IMR-90 (cell line): ENCODE measurements around the gene AVPR2. TPM values are rescaled to one million over a fixed set of nuclear protein-coding genes. Genes with fewer than 3 reads are reported as not detected.

Experiments
- ATAC-seq: fragments of 200-7000 bp; cut with Tn5 transposase; 2 replicates; pipeline ENCODE4 v1.9.1; 2020; ENCODE audit warnings: low read depth, mild to moderate bottlenecking, moderate library complexity
- BruUV-seq: library from RNA; stranded (reverse); fragments of 400-500 nt; replicated peaks from 2 replicates; lab custom pipeline; 2021; lab: Mats Ljungman, UMichigan
- CTCF ChIA-PET: fragments of 300-600 bp; formaldehyde crosslinking; extraction: SDS; loops from one replicate; lab custom pipeline; 2021; ENCODE audit warnings: antibody characterized with exemption; lab: Yijun Ruan, JAX
- POLR2A ChIA-PET: fragments of 300-600 bp; sonication (Branson Sonifier 250); formaldehyde crosslinking; loops from one replicate; lab custom pipeline; 2022; ENCODE audit warnings: antibody characterized with exemption; ENCODE audit not compliant: unreplicated experiment; lab: Charles Lee
- DNase-seq: peaks from one replicate; pipeline ENCODE4 v3.0.0; 2013
- H2AFZ ChIP-seq: replicated peaks from 2 replicates; pipeline ENCODE3; 2013; ENCODE audit warnings: low read length, mild to moderate bottlenecking; ENCODE audit not compliant: poor library complexity
- H2AK5ac ChIP-seq: 2 replicates; pipeline ENCODE4 v1.6.1; 2013; ENCODE audit warnings: low read depth, low read length, inconsistent platforms
- H2AK9ac ChIP-seq: replicated peaks from 2 replicates; pipeline ENCODE3; 2013; ENCODE audit warnings: mild to moderate bottlenecking, low read depth, low read length, moderate library complexity; ENCODE audit not compliant: poor library complexity
- H2BK120ac ChIP-seq: 2 replicates; pipeline ENCODE4 v1.6.1; 2013; ENCODE audit warnings: low read depth, low read length, inconsistent platforms
- H2BK15ac ChIP-seq: 3 replicates; pipeline ENCODE4 v1.6.1; 2013; ENCODE audit warnings: low read depth, low read length, inconsistent platforms
- H2BK20ac ChIP-seq: 2 replicates; pipeline ENCODE4 v1.6.1; 2013; ENCODE audit warnings: low read depth, mild to moderate bottlenecking, inconsistent platforms, low read length, moderate library complexity
- H2BK5ac ChIP-seq: 2 replicates; pipeline ENCODE4 v1.6.1; 2013; ENCODE audit warnings: mild to moderate bottlenecking, low read depth, low read length, inconsistent platforms; ENCODE audit not compliant: poor library complexity, severe bottlenecking
- H3K14ac ChIP-seq: replicated peaks from 2 replicates; pipeline ENCODE4 v1.6.1; 2013; ENCODE audit warnings: low read depth, low read length, inconsistent platforms
- H3K18ac ChIP-seq: 2 replicates; pipeline ENCODE4 v1.6.1; 2013; ENCODE audit warnings: low read depth, low read length, control low read depth
- H3K23ac ChIP-seq: 2 replicates; pipeline ENCODE4 v1.6.1; 2013; ENCODE audit warnings: low read depth, low read length, inconsistent platforms
- H3K27ac ChIP-seq: 2 replicates; pipeline ENCODE4 v1.5.1; 2013; ENCODE audit warnings: mild to moderate bottlenecking, control low read depth, low read length; ENCODE audit not compliant: insufficient read depth
- H3K27me3 ChIP-seq: 2 replicates; pipeline ENCODE4 v1.6.1; 2013; ENCODE audit warnings: low read length; ENCODE audit not compliant: control insufficient read depth, insufficient read depth
- H3K36me3 ChIP-seq: 2 replicates; pipeline ENCODE4 v1.6.1; 2013; ENCODE audit warnings: low read length, mixed read lengths; ENCODE audit not compliant: control insufficient read depth, insufficient read depth
- H3K4ac ChIP-seq: 2 replicates; pipeline ENCODE4 v1.6.1; 2013; ENCODE audit warnings: low read depth, low read length, inconsistent platforms
- H3K4me1 ChIP-seq: 2 replicates; pipeline ENCODE4 v1.6.1; 2013; ENCODE audit warnings: low read length, mixed read lengths; ENCODE audit not compliant: control insufficient read depth, insufficient read depth
- H3K4me2 ChIP-seq: 2 replicates; pipeline ENCODE4 v1.6.1; 2013; ENCODE audit warnings: low read depth, mild to moderate bottlenecking, control low read depth, low read length, moderate library complexity
- H3K4me3 ChIP-seq: 2 replicates; pipeline ENCODE4 v1.5.1; 2013; ENCODE audit warnings: low read depth, mild to moderate bottlenecking, control low read depth, low read length, moderate library complexity; ENCODE audit not compliant: insufficient read depth
- H3K56ac ChIP-seq: 2 replicates; pipeline ENCODE4 v1.6.1; 2013; ENCODE audit warnings: low read length, inconsistent platforms; ENCODE audit not compliant: insufficient read depth; ENCODE audit errors: extremely low read depth
- H3K79me1 ChIP-seq, 2 experiments: 2 replicates each; pipeline ENCODE4 v1.6.1; 2013; ENCODE audit warnings: low read length in 2 of 2, inconsistent platforms in 1 of 2, low read depth in 1 of 2
- H3K9ac ChIP-seq: 2 replicates; pipeline ENCODE4 v1.6.1; 2013; ENCODE audit warnings: low read depth, low read length, control low read depth
- H3K9me1 ChIP-seq: 2 replicates; pipeline ENCODE4 v1.6.1; 2013; ENCODE audit warnings: low read length, inconsistent platforms; ENCODE audit not compliant: insufficient read depth
- H3K9me3 ChIP-seq: 2 replicates; pipeline ENCODE4 v1.6.1; 2013; ENCODE audit warnings: low read length; ENCODE audit not compliant: control insufficient read depth, insufficient read depth
- H4K20me1 ChIP-seq: 2 replicates; pipeline ENCODE4 v1.6.1; 2013; ENCODE audit warnings: low read length, inconsistent platforms; ENCODE audit not compliant: insufficient read depth
- H4K5ac ChIP-seq: 2 replicates; pipeline ENCODE4 v1.6.1; 2013; ENCODE audit warnings: mild to moderate bottlenecking, low read depth, low read length, control low read depth
- H4K8ac ChIP-seq, 2 experiments: 2 replicates each; pipeline ENCODE4 v1.6.1; 2013; ENCODE audit warnings: low read depth in 2 of 2, low read length in 2 of 2, control low read depth in 1 of 2, inconsistent platforms in 1 of 2
- H4K91ac ChIP-seq: 2 replicates; pipeline ENCODE4 v1.6.1; 2013; ENCODE audit warnings: low read depth, low read length, inconsistent platforms; ENCODE audit not compliant: insufficient read depth
- CHD1 ChIP-seq: IDR thresholded peaks from 2 replicates; pipeline ENCODE4 v1.6.1; 2012; ENCODE audit warnings: low read depth, low read length, improper control_type of control experiment
- ELK1 ChIP-seq: fragments of 150-350 bp; IDR thresholded peaks from 2 replicates; pipeline ENCODE4 v1.6.1; 2016; ENCODE audit warnings: low read depth, mild to moderate bottlenecking, low read length, moderate library complexity, borderline replicate concordance
- FOS ChIP-seq: fragments of 150-350 bp; IDR thresholded peaks from 2 replicates; pipeline ENCODE4 v1.6.1; 2016; ENCODE audit warnings: low read depth, low read length
- NFE2L2 ChIP-seq: fragments of 150-350 bp; IDR thresholded peaks from 2 replicates; pipeline ENCODE4 v1.6.1; 2016; ENCODE audit warnings: low read depth, mild to moderate bottlenecking, low read length
- POLR2A ChIP-seq: IDR thresholded peaks from 2 replicates; pipeline ENCODE4 v1.6.1; 2012; ENCODE audit warnings: mild to moderate bottlenecking, low read depth, low read length
- RCOR1 ChIP-seq: IDR thresholded peaks from 2 replicates; pipeline ENCODE4 v1.6.1; 2012; ENCODE audit warnings: mild to moderate bottlenecking, low read length, improper control_type of control experiment; ENCODE audit not compliant: insufficient replicate concordance
- RFX5 ChIP-seq: IDR thresholded peaks from 2 replicates; pipeline ENCODE4 v1.8.0; 2012; ENCODE audit warnings: low read depth, mild to moderate bottlenecking, low read length, moderate library complexity
- WGBS, 2 experiments: methylation state at CpG; one replicate each; pipeline versions ENCODE4 v1.1.5 to v1.1.7; 2013; ENCODE audit warnings: missing lambda C conversion rate in 2 of 2; ENCODE audit not compliant: insufficient read length in 1 of 2; ENCODE audit errors: extremely low coverage in 2 of 2; 5-methylcytosine and 5-hydroxymethylcytosine counted together
- dilution Hi-C: fragments of 300-500 bp; cut with HindIII; formaldehyde crosslinking; loops from one replicate; pipeline ENCODE4 v1.14.3; 2018; ENCODE audit warnings: low sequenced_read_pairs; ENCODE audit not compliant: unreplicated experiment
- in situ Hi-C: fragments of 300-500 bp; cut with MboI; formaldehyde crosslinking; loops from 3 replicates; pipeline ENCODE4 v1.14.3; 2019; ENCODE audit warnings: low sequenced_read_pairs, inconsistent platforms, mixed read lengths
- intact Hi-C: fragments of 100-400 bp; cut with micrococcal nuclease; formaldehyde crosslinking; loops from 2 replicates; pipeline ENCODE4 v1.10.0; 2022
- polyA plus RNA-seq, 3 experiments: library from polyadenylated mRNA; depleted of rRNA; stranded (reverse); fragments of >200 nt; gene quantifications; 2 replicates each; pipeline ENCODE4 v1.2.3, GENCODE V29; 2012; ENCODE audit warnings: low replicate concordance in 1 of 3
- total RNA-seq: library from RNA; depleted of rRNA; stranded (reverse); fragments of >200 nt; gene quantifications from 2 replicates; pipeline ENCODE4 v1.2.3, GENCODE V29; 2012

Gene AVPR2
- total and polyA plus RNA-seq, 2 of the 4 experiments (the other 2 are of a cell fraction), result not detected

DNA sequence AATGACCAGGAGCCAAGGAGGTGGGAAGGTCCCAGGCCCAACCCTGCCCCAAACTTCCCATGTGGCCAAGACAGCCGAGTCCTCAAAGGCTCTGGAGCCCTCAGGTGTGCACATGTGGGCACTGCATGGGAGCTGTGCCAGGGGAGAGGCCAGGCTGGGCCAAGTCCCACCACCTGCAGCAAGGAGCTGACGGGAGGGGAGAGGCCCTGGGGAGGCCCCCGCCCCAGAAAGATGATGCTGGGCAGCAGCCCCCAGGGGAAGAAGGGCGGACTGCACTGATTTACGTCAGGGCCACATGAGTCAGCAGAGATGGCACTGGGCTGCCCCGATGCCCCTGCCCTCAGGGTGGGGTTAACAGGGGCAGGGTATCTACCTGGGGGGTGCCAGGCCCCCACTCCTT is 19.9 kb upstream of the AVPR2 start:
- Histone ChIP-seq H2BK15ac (no peak overlapping the region), H2AFZ (no peak overlapping the region), H3K56ac (no peak overlapping the region), H2BK120ac (no peak overlapping the region), H4K5ac (no peak overlapping the region), H2BK20ac (no peak overlapping the region), H4K20me1 (no peaks in the 10 kb centered on the region), H4K91ac (no peak overlapping the region), H3K27ac (no peak overlapping the region), H4K8ac (no peak overlapping the region), H3K4me3 (no peak overlapping the region), H3K79me1 (no peaks in the 10 kb centered on the region), H3K36me3 (no peaks in the 10 kb centered on the region), H3K14ac (no peak overlapping the region), H2AK9ac (no peak overlapping the region), H3K4me2 (no peak overlapping the region), H3K9ac (no peak overlapping the region), H2BK5ac (no peak overlapping the region), H3K23ac (no peak overlapping the region), H2AK5ac (no peak overlapping the region), H3K4me1 (no peaks in the 10 kb centered on the region), H3K27me3 (peaks cover 66% of the 10 kb centered on the region), H3K4ac (no peak overlapping the region), H3K18ac (no peak overlapping the region), H3K9me3 (peaks cover 2% of the 10 kb centered on the region), H3K9me1 (no peaks in the 10 kb centered on the region)
- DNase-seq (no peak), ATAC-seq (no peak)
- intact Hi-C loops (no loop called here), dilution Hi-C loops (no loop called here), in situ Hi-C loops (no loop called here)
- 100% methylated on average over 1 of the region's 6 CpGs; no CpG with 5 or more reads in 1 of the 2 experiments for WGBS, 2 experiments
- no TSS peak for BruUV-seq
- TF ChIP-seq RCOR1 (no peak), CHD1 (no peak), ELK1 (no peak), POLR2A (no peak), FOS (no peak), NFE2L2 (no peak), RFX5 (no peak)
- ChIA-PET CTCF (interaction anchor here (1.0 kb wide), 1 partner anchor 125 kb away, joined by 3 read pairs; no protein-coding TSS in a partner anchor), POLR2A (no interaction called here)
